SJCRH30 (cell line): ENCODE data around the gene PTPRM. TPM values are rescaled to one million over a fixed set of nuclear protein-coding genes. Genes with fewer than 3 reads are reported as not detected.

Experiments used
- DNase-seq, 2 experiments: peaks; one replicate each; pipeline ENCODE4 v3.0.0-alpha.2; 2015 to 2020
- H3K27ac ChIP-seq: fragments of 250-450 bp; sonication (Bioruptor Pico); 2 replicates; pipeline ENCODE4 v1.5.1; 2020; ENCODE audit warnings: mild to moderate bottlenecking, moderate library complexity
- H3K27me3 ChIP-seq: fragments of 250-450 bp; sonication (Bioruptor Pico); 2 replicates; pipeline ENCODE4 v1.5.1; 2020; ENCODE audit warnings: mild to moderate bottlenecking, moderate library complexity
- H3K36me3 ChIP-seq: fragments of 250-450 bp; sonication (Bioruptor Pico); 2 replicates; pipeline ENCODE4 v1.5.1; 2020; ENCODE audit warnings: mild to moderate bottlenecking, moderate library complexity
- H3K4me1 ChIP-seq: fragments of 250-450 bp; sonication (Bioruptor Pico); 2 replicates; pipeline ENCODE4 v1.5.1; 2020; ENCODE audit warnings: mild to moderate bottlenecking, moderate library complexity
- H3K4me3 ChIP-seq: fragments of 250-450 bp; sonication (Bioruptor Pico); 2 replicates; pipeline ENCODE4 v1.5.1; 2020; ENCODE audit warnings: mild to moderate bottlenecking, moderate library complexity
- H3K9me3 ChIP-seq: fragments of 250-450 bp; sonication (Bioruptor Pico); replicated peaks from 2 replicates; pipeline ENCODE4 v1.5.1; 2020; ENCODE audit warnings: mild to moderate bottlenecking, moderate library complexity
- total RNA-seq: library from RNA; depleted of rRNA; stranded (reverse); fragments of >200 nt; shearing (Covaris generic); gene quantifications from 2 replicates; pipeline ENCODE4 v1.2.3, GENCODE V29; 2014

PTPRM gene
- total RNA-seq, 1 experiment from 2014 or later, result 10.1 TPM

- peak overlapping the region; percentile 70 for H3K27ac ChIP-seq
Observed at GRCh38 chr18:7924616-7925015, 357.5 kb downstream of the PTPRM start.

GRCh38 chr18:7926526-7926925 lies 359.4 kb downstream of the PTPRM start:
- Histone ChIP-seq H3K4me3 (no peak overlapping the region), H3K27ac (peak overlapping the region; percentile 70), H3K36me3 (no peaks in the 10 kb centered on the region), H3K9me3 (no peaks in the 10 kb centered on the region), H3K4me1 (peaks cover 38% of the 10 kb centered on the region), H3K27me3 (no peaks in the 10 kb centered on the region)
- no peak for DNase-seq

More at GRCh38 chr18:7924616-7925015, 357.5 kb downstream of the PTPRM start:
- DNase-seq, result peak; percentile 40 to 57
- Histone ChIP-seq H3K4me3 (no peak overlapping the region), H3K4me1 (peaks cover 38% of the 10 kb centered on the region), H3K9me3 (no peaks in the 10 kb centered on the region), H3K36me3 (no peaks in the 10 kb centered on the region), H3K27me3 (no peaks in the 10 kb centered on the region)

GRCh38 chr18:7927119-7927518 lies 360.0 kb downstream of the PTPRM start:
- Histone ChIP-seq H3K9me3 (no peaks in the 10 kb centered on the region), H3K27ac (no peak overlapping the region), H3K4me1 (peaks cover 33% of the 10 kb centered on the region), H3K36me3 (no peaks in the 10 kb centered on the region), H3K4me3 (no peak overlapping the region), H3K27me3 (no peaks in the 10 kb centered on the region)
- DNase-seq, result no peak

- Histone ChIP-seq H3K4me1 (no peaks in the 10 kb centered on the region), H3K27ac (no peak overlapping the region), H3K9me3 (no peaks in the 10 kb centered on the region), H3K27me3 (no peaks in the 10 kb centered on the region), H3K36me3 (no peaks in the 10 kb centered on the region), H3K4me3 (no peak overlapping the region)
- no peak for DNase-seq
Observed at GRCh38 chr18:7931763-7932162, 364.6 kb downstream of the PTPRM start.

- no peak overlapping the region for H3K4me3 ChIP-seq
- no peak overlapping the region for H3K27ac ChIP-seq
- DNase-seq, result no peak
- H3K27me3 ChIP-seq, result no peaks in the 10 kb centered on the region
- no peaks in the 10 kb centered on the region for H3K9me3 ChIP-seq
- H3K36me3 ChIP-seq, result no peaks in the 10 kb centered on the region
- H3K4me1 ChIP-seq, result no peaks in the 10 kb centered on the region
Observed at GRCh38 chr18:7937268-7937667, 370.2 kb downstream of the PTPRM start.

GRCh38 chr18:7939521-7939920 lies 372.4 kb downstream of the PTPRM start:
- no peaks in the 10 kb centered on the region for H3K4me1 ChIP-seq
- H3K27ac ChIP-seq, result no peak overlapping the region
- H3K36me3 ChIP-seq, result no peaks in the 10 kb centered on the region
- no peaks in the 10 kb centered on the region for H3K9me3 ChIP-seq
- H3K27me3 ChIP-seq, result no peaks in the 10 kb centered on the region
- DNase-seq, result no peak
- no peak overlapping the region for H3K4me3 ChIP-seq

GRCh38 chr18:7940379-7940778 lies 373.3 kb downstream of the PTPRM start:
- Histone ChIP-seq H3K9me3 (no peaks in the 10 kb centered on the region), H3K27me3 (no peaks in the 10 kb centered on the region), H3K4me3 (no peak overlapping the region), H3K27ac (no peak overlapping the region), H3K36me3 (no peaks in the 10 kb centered on the region), H3K4me1 (no peaks in the 10 kb centered on the region)
- DNase-seq, result no peak

GRCh38 chr18:7940971-7941370 lies 373.9 kb downstream of the PTPRM start:
- Histone ChIP-seq H3K9me3 (no peaks in the 10 kb centered on the region), H3K27me3 (no peaks in the 10 kb centered on the region), H3K36me3 (no peaks in the 10 kb centered on the region), H3K27ac (no peak overlapping the region), H3K4me3 (no peak overlapping the region), H3K4me1 (peaks cover 2% of the 10 kb centered on the region)
- no peak for DNase-seq

- Histone ChIP-seq H3K4me1 (peaks cover 8% of the 10 kb centered on the region), H3K9me3 (no peaks in the 10 kb centered on the region), H3K27me3 (no peaks in the 10 kb centered on the region), H3K4me3 (no peak overlapping the region), H3K27ac (no peak overlapping the region), H3K36me3 (no peaks in the 10 kb centered on the region)
- DNase-seq, result peak in 1 of 2 experiments; percentile 39
Observed at GRCh38 chr18:7941533-7941932, 374.4 kb downstream of the PTPRM start.

GRCh38 chr18:7945882-7946281 lies 378.8 kb downstream of the PTPRM start:
- peak in 1 of 2 experiments; percentile 41 for DNase-seq
- Histone ChIP-seq H3K27ac (no peak overlapping the region; the same call in 1 of the 2 replicates), H3K9me3 (no peaks in the 10 kb centered on the region), H3K27me3 (no peaks in the 10 kb centered on the region), H3K4me1 (peaks cover 10% of the 10 kb centered on the region), H3K36me3 (no peaks in the 10 kb centered on the region), H3K4me3 (no peak overlapping the region)

- peak overlapping the region; percentile 32; the same call in 1 of the 2 replicates for H3K27ac ChIP-seq
- H3K36me3 ChIP-seq, result no peaks in the 10 kb centered on the region
Observed at GRCh38 chr18:7946734-7947377, 379.7 kb downstream of the PTPRM start.

GRCh38 chr18:7950380-7951136 lies 383.4 kb downstream of the PTPRM start:
- H3K4me3 ChIP-seq, result no peak overlapping the region
- peaks cover 10% of the 10 kb centered on the region for H3K4me1 ChIP-seq
- no peak for DNase-seq
- no peaks in the 10 kb centered on the region for H3K9me3 ChIP-seq
- H3K27me3 ChIP-seq, result no peaks in the 10 kb centered on the region
- no peak overlapping the region for H3K27ac ChIP-seq
- H3K36me3 ChIP-seq, result no peaks in the 10 kb centered on the region

More at GRCh38 chr18:7946734-7947377, 379.7 kb downstream of the PTPRM start:
- Histone ChIP-seq H3K9me3 (no peaks in the 10 kb centered on the region), H3K4me3 (no peak overlapping the region), H3K4me1 (peaks cover 10% of the 10 kb centered on the region), H3K27me3 (no peaks in the 10 kb centered on the region)
- DNase-seq, result peak; percentile 60 to 73

GRCh38 chr18:7953095-7953958 lies 386.2 kb downstream of the PTPRM start:
- Histone ChIP-seq H3K4me1 (no peaks in the 10 kb centered on the region), H3K36me3 (no peaks in the 10 kb centered on the region), H3K4me3 (no peak overlapping the region), H3K27me3 (no peaks in the 10 kb centered on the region), H3K27ac (no peak overlapping the region), H3K9me3 (no peaks in the 10 kb centered on the region)
- no peak for DNase-seq

- Histone ChIP-seq H3K27me3 (no peaks in the 10 kb centered on the region), H3K4me3 (no peak overlapping the region), H3K27ac (no peak overlapping the region), H3K4me1 (peaks cover 4% of the 10 kb centered on the region; the same call in 1 of the 2 replicates), H3K9me3 (no peaks in the 10 kb centered on the region), H3K36me3 (no peaks in the 10 kb centered on the region)
- no peak for DNase-seq
Observed at GRCh38 chr18:7954238-7954637, 387.1 kb downstream of the PTPRM start.

- H3K9me3 ChIP-seq, result no peaks in the 10 kb centered on the region
- no peaks in the 10 kb centered on the region for H3K36me3 ChIP-seq
- no peak for DNase-seq
- no peak overlapping the region for H3K4me3 ChIP-seq
- peaks cover 4% of the 10 kb centered on the region; the same call in 1 of the 2 replicates for H3K4me1 ChIP-seq
- H3K27ac ChIP-seq, result no peak overlapping the region
- H3K27me3 ChIP-seq, result no peaks in the 10 kb centered on the region
Observed at GRCh38 chr18:7955175-7955574, 388.1 kb downstream of the PTPRM start.
